Measurements from ENCODE around the gene SMYD3. TPM values are rescaled to one million over a fixed set of nuclear protein-coding genes. Genes with fewer than 3 reads are reported as not detected.
A peak's percentile ranks its signal among the peaks of the same experiment; 100 is the strongest.

Gene SMYD3
- total RNA-seq, 2 experiments from 2014 or later: 21.3 to 21.4 TPM

- Mint-ChIP-seq H3K4me1 (ENCODE audit: low read depth) (no peaks in the 10 kb centered on the region), H3K27me3 (ENCODE audit: low read depth) (no peaks in the 10 kb centered on the region), H3K4me3 (no peak overlapping the region), H3K27ac (no peak overlapping the region), H3K36me3 (ENCODE audit: low read depth) (peaks cover 15% of the 10 kb centered on the region), H3K9me3 (peaks cover 5% of the 10 kb centered on the region)
- intact Hi-C loops (cut with micrococcal nuclease): no loop called here
- DNase-seq: no peak
- CTCF ChIA-PET: no interaction called here
Measured at GRCh38 chr1:246219508-246220030, 287.5 kb downstream of the SMYD3 start.

GRCh38 chr1:246218686-246219085, 288.4 kb downstream of the SMYD3 start:
- no peak overlapping the region for H3K27ac Mint-ChIP-seq
- H3K4me3 Mint-ChIP-seq: no peak overlapping the region
- no peak for DNase-seq
- peaks cover 5% of the 10 kb centered on the region for H3K9me3 Mint-ChIP-seq
- H3K27me3 Mint-ChIP-seq (ENCODE audit: low read depth): no peaks in the 10 kb centered on the region
- H3K4me1 Mint-ChIP-seq (ENCODE audit: low read depth): no peaks in the 10 kb centered on the region
- CTCF ChIA-PET: no interaction called here
- intact Hi-C loops (cut with micrococcal nuclease): no loop called here
- H3K36me3 Mint-ChIP-seq (ENCODE audit: low read depth): peaks cover 15% of the 10 kb centered on the region

- Mint-ChIP-seq H3K27ac (no peak overlapping the region), H3K4me3 (no peak overlapping the region), H3K9me3 (peaks cover 2% of the 10 kb centered on the region), H3K4me1 (ENCODE audit: low read depth) (no peaks in the 10 kb centered on the region), H3K27me3 (ENCODE audit: low read depth) (no peaks in the 10 kb centered on the region), H3K36me3 (ENCODE audit: low read depth) (peaks cover 15% of the 10 kb centered on the region)
- no peak for DNase-seq
- intact Hi-C loops (cut with micrococcal nuclease): no loop called here
- CTCF ChIA-PET: no interaction called here
Measured at GRCh38 chr1:246216906-246217305, 290.2 kb downstream of the SMYD3 start.

- Mint-ChIP-seq H3K36me3 (ENCODE audit: low read depth) (peaks cover 13% of the 10 kb centered on the region), H3K27me3 (ENCODE audit: low read depth) (no peaks in the 10 kb centered on the region), H3K4me1 (ENCODE audit: low read depth) (no peaks in the 10 kb centered on the region), H3K9me3 (peaks cover 2% of the 10 kb centered on the region), H3K4me3 (no peak overlapping the region), H3K27ac (no peak overlapping the region)
- intact Hi-C loops (cut with micrococcal nuclease): no loop called here
- CTCF ChIA-PET: no interaction called here
- no peak for DNase-seq
Measured at GRCh38 chr1:246215510-246215903, 291.6 kb downstream of the SMYD3 start.

GRCh38 chr1:246214708-246215509, 292.2 kb downstream of the SMYD3 start:
- peaks cover 2% of the 10 kb centered on the region for H3K9me3 Mint-ChIP-seq
- intact Hi-C loops (cut with micrococcal nuclease): no loop called here
- no peaks in the 10 kb centered on the region for H3K4me1 Mint-ChIP-seq (ENCODE audit: low read depth)
- H3K36me3 Mint-ChIP-seq (ENCODE audit: low read depth): peaks cover 13% of the 10 kb centered on the region
- H3K27me3 Mint-ChIP-seq (ENCODE audit: low read depth): no peaks in the 10 kb centered on the region
- CTCF ChIA-PET: no interaction called here
- peak; percentile 8 for DNase-seq
- no peak overlapping the region for H3K4me3 Mint-ChIP-seq
- H3K27ac Mint-ChIP-seq: no peak overlapping the region

- CTCF ChIA-PET: no interaction called here
- Mint-ChIP-seq H3K36me3 (ENCODE audit: low read depth) (peaks cover 9% of the 10 kb centered on the region), H3K4me3 (no peak overlapping the region), H3K9me3 (no peaks in the 10 kb centered on the region), H3K4me1 (ENCODE audit: low read depth) (no peaks in the 10 kb centered on the region), H3K27me3 (ENCODE audit: low read depth) (no peaks in the 10 kb centered on the region), H3K27ac (no peak overlapping the region)
- DNase-seq: no peak
- intact Hi-C loops (cut with micrococcal nuclease): no loop called here
Measured at GRCh38 chr1:246213947-246214346, 293.1 kb downstream of the SMYD3 start.

- CTCF ChIA-PET: no interaction called here
- no peak overlapping the region for H3K4me3 Mint-ChIP-seq
- no peaks in the 10 kb centered on the region for H3K27me3 Mint-ChIP-seq (ENCODE audit: low read depth)
- H3K4me1 Mint-ChIP-seq (ENCODE audit: low read depth): no peaks in the 10 kb centered on the region
- DNase-seq: no peak
- H3K9me3 Mint-ChIP-seq: no peaks in the 10 kb centered on the region
- H3K36me3 Mint-ChIP-seq (ENCODE audit: low read depth): peaks cover 7% of the 10 kb centered on the region
- intact Hi-C loops (cut with micrococcal nuclease): no loop called here
- no peak overlapping the region for H3K27ac Mint-ChIP-seq
Measured at GRCh38 chr1:246213502-246213901, 293.6 kb downstream of the SMYD3 start.

GRCh38 chr1:246213036-246213435, 294.0 kb downstream of the SMYD3 start:
- H3K27ac Mint-ChIP-seq: no peak overlapping the region
- H3K27me3 Mint-ChIP-seq (ENCODE audit: low read depth): no peaks in the 10 kb centered on the region
- DNase-seq: no peak
- H3K4me1 Mint-ChIP-seq (ENCODE audit: low read depth): no peaks in the 10 kb centered on the region
- CTCF ChIA-PET: no interaction called here
- no peak overlapping the region for H3K4me3 Mint-ChIP-seq
- H3K36me3 Mint-ChIP-seq (ENCODE audit: low read depth): peaks cover 5% of the 10 kb centered on the region
- no peaks in the 10 kb centered on the region for H3K9me3 Mint-ChIP-seq
- intact Hi-C loops (cut with micrococcal nuclease): no loop called here

GRCh38 chr1:246212013-246212412, 295.1 kb downstream of the SMYD3 start:
- no peaks in the 10 kb centered on the region for H3K4me1 Mint-ChIP-seq (ENCODE audit: low read depth)
- peaks cover 5% of the 10 kb centered on the region for H3K36me3 Mint-ChIP-seq (ENCODE audit: low read depth)
- no peak overlapping the region for H3K27ac Mint-ChIP-seq
- no peaks in the 10 kb centered on the region for H3K9me3 Mint-ChIP-seq
- DNase-seq: no peak
- no peaks in the 10 kb centered on the region for H3K27me3 Mint-ChIP-seq (ENCODE audit: low read depth)
- H3K4me3 Mint-ChIP-seq: no peak overlapping the region
- intact Hi-C loops (cut with micrococcal nuclease): no loop called here
- CTCF ChIA-PET: interaction anchor here (0.7 kb wide), 1 partner anchor 232 kb away, joined by 3 read pairs; no protein-coding TSS in a partner anchor

GRCh38 chr1:246210756-246211155, 296.3 kb downstream of the SMYD3 start:
- intact Hi-C loops (cut with micrococcal nuclease): no loop called here
- no peaks in the 10 kb centered on the region for H3K4me1 Mint-ChIP-seq (ENCODE audit: low read depth)
- DNase-seq: no peak
- H3K4me3 Mint-ChIP-seq: no peak overlapping the region
- H3K9me3 Mint-ChIP-seq: no peaks in the 10 kb centered on the region
- CTCF ChIA-PET: interaction anchor here (0.6 kb wide), 1 partner anchor 717 kb away, joined by 3 read pairs; no protein-coding TSS in a partner anchor
- peaks cover 5% of the 10 kb centered on the region for H3K36me3 Mint-ChIP-seq (ENCODE audit: low read depth)
- no peaks in the 10 kb centered on the region for H3K27me3 Mint-ChIP-seq (ENCODE audit: low read depth)
- H3K27ac Mint-ChIP-seq: no peak overlapping the region

GRCh38 chr1:246208105-246208504, 299.0 kb downstream of the SMYD3 start:
- CTCF ChIA-PET: no interaction called here
- H3K4me1 Mint-ChIP-seq (ENCODE audit: low read depth): no peaks in the 10 kb centered on the region
- intact Hi-C loops (cut with micrococcal nuclease): no loop called here
- no peaks in the 10 kb centered on the region for H3K9me3 Mint-ChIP-seq
- no peak overlapping the region for H3K4me3 Mint-ChIP-seq
- peaks cover 2% of the 10 kb centered on the region for H3K36me3 Mint-ChIP-seq (ENCODE audit: low read depth)
- H3K27ac Mint-ChIP-seq: no peak overlapping the region
- DNase-seq: no peak
- no peaks in the 10 kb centered on the region for H3K27me3 Mint-ChIP-seq (ENCODE audit: low read depth)

GRCh38 chr1:246203180-246203579, 303.9 kb downstream of the SMYD3 start:
- H3K4me3 Mint-ChIP-seq: no peak overlapping the region
- intact Hi-C loops (cut with micrococcal nuclease): no loop called here
- peaks cover 2% of the 10 kb centered on the region for H3K36me3 Mint-ChIP-seq (ENCODE audit: low read depth)
- no peaks in the 10 kb centered on the region for H3K9me3 Mint-ChIP-seq
- CTCF ChIA-PET: no interaction called here
- no peaks in the 10 kb centered on the region for H3K27me3 Mint-ChIP-seq (ENCODE audit: low read depth)
- no peak for DNase-seq
- H3K4me1 Mint-ChIP-seq (ENCODE audit: low read depth): no peaks in the 10 kb centered on the region
- H3K27ac Mint-ChIP-seq: no peak overlapping the region

GRCh38 chr1:246200738-246201137, 306.3 kb downstream of the SMYD3 start:
- no peak for DNase-seq
- Mint-ChIP-seq H3K27me3 (ENCODE audit: low read depth) (no peaks in the 10 kb centered on the region), H3K4me3 (no peak overlapping the region), H3K9me3 (no peaks in the 10 kb centered on the region), H3K27ac (no peak overlapping the region), H3K4me1 (ENCODE audit: low read depth) (no peaks in the 10 kb centered on the region), H3K36me3 (ENCODE audit: low read depth) (no peaks in the 10 kb centered on the region)
- intact Hi-C loops (cut with micrococcal nuclease): no loop called here
- CTCF ChIA-PET: no interaction called here

All from activated naive CD4-positive, alpha-beta T cell treated with anti-CD3 and anti-CD28 coated beads for 36 hours (primary cell).